ENCODE measurements around the gene FAF2.
"Not testable (repeated sequence)": the region's sequence is repeated elsewhere in the genome, so short reads cannot be mapped to it uniquely, and the experiment has no call there.

The FAF2 gene

GRCh38 chr5:176548967-176549444 lies 100.8 kb downstream of the FAF2 start, which contains the start of gene CDHR2:
TSS of gene CDHR2 (plus strand) at chr5:176549342. CDS start at chr5:176565353, 16,011 bp downstream.
- DNase-seq, result no peak

GRCh38 chr5:176549871-176550270 lies 101.7 kb downstream of the FAF2 start:
- no peak for DNase-seq

DNA sequence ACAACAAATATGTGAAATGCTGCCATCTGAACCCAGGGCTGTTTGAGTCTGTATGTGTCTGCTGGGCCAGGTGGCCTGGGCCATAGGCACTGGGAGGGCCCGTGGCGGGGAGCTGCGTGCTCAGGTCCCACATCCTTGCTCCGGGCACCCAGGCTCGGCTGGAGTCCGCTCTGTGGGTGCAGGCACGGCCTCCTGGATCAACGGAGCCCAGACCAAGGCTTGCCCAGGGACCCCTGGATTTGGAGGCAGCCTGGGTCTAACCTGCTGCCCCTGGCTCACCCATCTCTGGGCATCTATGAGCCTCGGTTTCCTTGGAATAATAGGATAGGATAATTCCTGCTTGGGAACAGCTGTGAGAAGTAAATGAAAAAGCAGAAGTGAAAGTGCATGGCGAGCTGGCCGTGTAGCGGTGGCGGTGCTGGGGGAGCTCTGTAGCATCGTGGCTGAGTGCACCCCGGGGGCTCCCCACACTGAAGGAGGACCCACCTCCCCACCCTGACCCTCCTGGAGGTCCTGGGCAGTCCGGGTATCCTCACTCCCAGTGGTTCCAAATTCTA lies 102.2 kb downstream of the FAF2 start:
- no peak for DNase-seq

- DNase-seq, result not testable (repeated sequence)
These were observed 102.8 kb downstream of the FAF2 start for GRCh38 chr5:176550937-176551336.

- no peak for DNase-seq
These were observed 104.2 kb downstream of the FAF2 start for GRCh38 chr5:176552332-176552869.

- DNase-seq, result no peak
These were observed 105.3 kb downstream of the FAF2 start for GRCh38 chr5:176553260-176554085.

DNA sequence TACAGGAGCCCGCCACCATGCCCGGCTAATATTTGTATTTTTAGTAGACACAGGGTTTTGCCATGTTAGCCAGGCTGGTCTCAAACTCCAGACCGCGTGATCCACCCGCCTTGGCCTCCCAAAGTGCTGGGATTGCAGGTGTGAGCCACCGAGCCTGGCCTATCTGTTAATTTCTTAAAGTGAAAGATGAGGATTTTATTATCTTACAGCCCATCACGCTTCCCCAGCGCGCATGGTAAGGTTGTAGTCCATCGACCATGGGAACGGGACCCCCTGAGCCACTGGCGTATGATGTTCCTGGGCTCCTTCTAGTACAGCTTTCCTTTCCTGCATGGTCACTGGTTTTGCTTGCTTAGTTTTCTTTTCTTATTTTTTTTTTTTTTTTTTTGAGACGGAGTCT lies 109.7 kb downstream of the FAF2 start:
- DNase-seq, result no peak
